Measurements from ENCODE around the gene VWA8. TPM values are rescaled to one million over a fixed set of nuclear protein-coding genes. Genes with fewer than 3 reads are reported as not detected.

The VWA8 gene
- polyA plus RNA-seq, 3 donors: 2.0 to 4.4 (median 3.4) TPM

GRCh38 chr13:41579168-41579567, 381.7 kb downstream of the VWA8 start:
- H3K4me3 Mint-ChIP-seq: no peak overlapping the region
- Histone ChIP-seq H3K27me3 (ENCODE audit: control insufficient read depth in 2 of 2, insufficient read depth in 2 of 2, low read length in 2 of 2) (no peaks in the 10 kb centered on the region), H3K4me1 (ENCODE audit: control insufficient read depth in 1 of 2, insufficient read depth in 2 of 2, low read length in 2 of 2) (peaks cover 10 to 25% of the 10 kb centered on the region in 2 donors), H3K4me3 (replicated peaks in 1 of 3; ENCODE audit: low read depth in 2 of 3, low read length in 3 of 3) (no peak overlapping the region), H4K20me1 (ENCODE audit: insufficient read depth, low read length) (no peaks in the 10 kb centered on the region), H3K9me3 (replicated peaks in 1 of 2; ENCODE audit: control insufficient read depth in 1 of 2, insufficient read depth in 1 of 2, low read length in 2 of 2) (no peaks in the 10 kb centered on the region), H3K27ac (ENCODE audit: low read depth in 1 of 2, low read length in 2 of 2) (no peak overlapping the region), H3K4me2 (replicated peaks; ENCODE audit: extremely low read depth, low read length, poor library complexity, severe bottlenecking) (no peak overlapping the region), H3K9ac (ENCODE audit: insufficient read depth, low read length, poor library complexity, severe bottlenecking) (no peak overlapping the region), H3K36me3 (replicated peaks in 1 of 2; ENCODE audit: control insufficient read depth in 1 of 2, insufficient read depth in 2 of 2, low read length in 2 of 2) (no peaks in the 10 kb centered on the region), H2AFZ (ENCODE audit: insufficient read depth, low read depth, low read length, poor library complexity, severe bottlenecking) (no peak overlapping the region), H3K79me2 (ENCODE audit: insufficient read depth, low read length) (no peaks in the 10 kb centered on the region)
- no peaks in the 10 kb centered on the region for H3K27me3 Mint-ChIP-seq (ENCODE audit: low read depth in 3 of 3)
- DNase-seq: no peak
- peaks cover 22 to 38% of the 10 kb centered on the region in 2 donors for H3K36me3 Mint-ChIP-seq
- peaks cover 26% of the 10 kb centered on the region for H3K4me1 Mint-ChIP-seq
- H3K9me3 Mint-ChIP-seq: peaks cover 0 to 3% (median 0%) of the 10 kb centered on the region in 7 donors
- intact Hi-C loops (cut with micrococcal nuclease): no loop called here
- no peak overlapping the region for H3K27ac Mint-ChIP-seq
- no peak for TF ChIP-seq CTCF (IDR thresholded peaks at IDR 0.05)
- WGBS (ENCODE audit: insufficient coverage): 100% methylated on average over 2 of the region's 6 CpGs

GRCh38 chr13:41578371-41578770, 382.5 kb downstream of the VWA8 start:
- 92% methylated on average over 4 of the region's 5 CpGs for WGBS (ENCODE audit: insufficient coverage)
- no peak for DNase-seq
- no peaks in the 10 kb centered on the region for H4K20me1 ChIP-seq (ENCODE audit: insufficient read depth, low read length)
- Mint-ChIP-seq H3K4me1 (peaks cover 24% of the 10 kb centered on the region), H3K27me3 (ENCODE audit: low read depth in 3 of 3) (no peaks in the 10 kb centered on the region), H3K4me3 (no peak overlapping the region), H3K36me3 (peaks cover 24 to 32% of the 10 kb centered on the region in 2 donors), H3K9me3 (peaks cover 0 to 3% (median 0%) of the 10 kb centered on the region in 7 donors), H3K27ac (no peak overlapping the region)
- no peaks in the 10 kb centered on the region for H3K27me3 ChIP-seq (ENCODE audit: control insufficient read depth in 2 of 2, insufficient read depth in 2 of 2, low read length in 2 of 2)
- H3K9ac ChIP-seq (ENCODE audit: insufficient read depth, low read length, poor library complexity, severe bottlenecking): no peak overlapping the region
- no peak overlapping the region for H2AFZ ChIP-seq (ENCODE audit: insufficient read depth, low read depth, low read length, poor library complexity, severe bottlenecking)
- H3K4me3 ChIP-seq (replicated peaks in 1 of 3; ENCODE audit: low read depth in 2 of 3, low read length in 3 of 3): no peak overlapping the region
- H3K79me2 ChIP-seq (ENCODE audit: insufficient read depth, low read length): no peaks in the 10 kb centered on the region
- TF ChIP-seq CTCF (IDR thresholded peaks at IDR 0.05): no peak
- peaks cover 8 to 23% of the 10 kb centered on the region in 2 donors for H3K4me1 ChIP-seq (ENCODE audit: control insufficient read depth in 1 of 2, insufficient read depth in 2 of 2, low read length in 2 of 2)
- no peak overlapping the region for H3K27ac ChIP-seq (ENCODE audit: low read depth in 1 of 2, low read length in 2 of 2)
- no peaks in the 10 kb centered on the region for H3K36me3 ChIP-seq (replicated peaks in 1 of 2; ENCODE audit: control insufficient read depth in 1 of 2, insufficient read depth in 2 of 2, low read length in 2 of 2)
- intact Hi-C loops (cut with micrococcal nuclease): no loop called here
- no peaks in the 10 kb centered on the region for H3K9me3 ChIP-seq (replicated peaks in 1 of 2; ENCODE audit: control insufficient read depth in 1 of 2, insufficient read depth in 1 of 2, low read length in 2 of 2)
- H3K4me2 ChIP-seq (replicated peaks; ENCODE audit: extremely low read depth, low read length, poor library complexity, severe bottlenecking): no peak overlapping the region
